Stomach (tissue), 4 donors: Measurements from ENCODE around the gene ZFYVE1.

Source experiments
- EP300 ChIP-seq: sonication (generic); formaldehyde crosslinking; IDR thresholded peaks from one replicate; pipeline ENCODE4 v1.6.1; 2017; ENCODE audit warnings: antibody characterized with exemption
- POLR2A ChIP-seq, 4 donors: fragments of 450-650 bp; IDR thresholded peaks; one replicate each; pipeline ENCODE4 v1.6.1; 2016; ENCODE audit warnings: antibody characterized with exemption in 4 of 4, control low read depth in 2 of 4, mild to moderate bottlenecking in 1 of 4, moderate library complexity in 1 of 4
- POLR2AphosphoS5 ChIP-seq, 3 donors: sonication (generic); formaldehyde crosslinking; IDR thresholded peaks; one replicate each; pipeline ENCODE4 v1.6.1; 2016; ENCODE audit warnings: antibody characterized with exemption in 3 of 3
- TF ChIP-seq, protein P1 (sequence below), 7 experiments: fragments of 450-650 bp in 4 of 7; fragments of 200-600 bp in 3 of 7; sonication (generic) in 3 of 7; IDR thresholded peaks; one replicate each; pipeline ENCODE4 v1.5.1; 2016 to 2019; ENCODE audit warnings: antibody characterized with exemption in 7 of 7, control low read depth in 2 of 7, mild to moderate bottlenecking in 1 of 7

DNA sequence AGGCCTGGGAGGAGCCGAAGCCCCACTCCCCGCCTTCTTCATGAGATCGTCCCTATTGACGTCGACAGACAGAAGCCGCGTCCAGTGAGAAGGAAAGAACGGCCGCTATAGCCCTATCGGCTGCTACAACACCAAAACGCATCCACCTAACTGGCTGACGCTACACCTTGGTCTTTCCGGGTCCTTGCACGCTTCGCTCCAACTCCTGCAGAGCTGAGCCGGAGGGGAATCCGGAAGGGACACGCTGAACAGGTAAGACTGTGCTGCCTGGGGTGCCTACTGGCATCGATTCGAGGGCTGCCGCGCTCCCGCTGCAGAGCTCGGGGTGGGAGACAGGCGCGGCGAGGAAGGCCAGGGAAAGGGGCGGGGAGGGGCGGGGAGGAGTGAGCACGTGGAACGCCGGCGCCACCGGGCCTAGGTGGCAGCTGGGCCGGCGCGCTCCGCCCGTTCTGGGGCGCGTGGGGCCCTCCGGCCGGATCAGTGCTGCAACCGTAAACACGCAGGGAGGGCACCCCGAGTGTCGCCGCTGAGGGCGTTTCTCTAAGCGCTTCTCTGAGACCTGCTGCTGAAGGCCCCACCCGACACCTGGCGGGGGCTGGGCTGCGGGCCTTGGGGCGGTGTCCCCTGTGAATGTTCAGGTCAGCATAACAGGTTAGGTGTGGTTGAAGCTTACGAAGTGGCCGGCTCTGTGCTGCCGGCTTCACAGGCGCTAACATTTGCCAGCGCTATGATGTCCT is 100.4 kb downstream of the ZFYVE1 start, which contains the start of gene DCAF4:
- TF ChIP-seq POLR2A (IDR thresholded peaks at IDR 0.05) (no peak), EP300 (no peak), POLR2AphosphoS5 (IDR thresholded peaks at IDR 0.05) (peak; percentile 34 to 75 (median 57))
- TF ChIP-seq, protein P1, sequence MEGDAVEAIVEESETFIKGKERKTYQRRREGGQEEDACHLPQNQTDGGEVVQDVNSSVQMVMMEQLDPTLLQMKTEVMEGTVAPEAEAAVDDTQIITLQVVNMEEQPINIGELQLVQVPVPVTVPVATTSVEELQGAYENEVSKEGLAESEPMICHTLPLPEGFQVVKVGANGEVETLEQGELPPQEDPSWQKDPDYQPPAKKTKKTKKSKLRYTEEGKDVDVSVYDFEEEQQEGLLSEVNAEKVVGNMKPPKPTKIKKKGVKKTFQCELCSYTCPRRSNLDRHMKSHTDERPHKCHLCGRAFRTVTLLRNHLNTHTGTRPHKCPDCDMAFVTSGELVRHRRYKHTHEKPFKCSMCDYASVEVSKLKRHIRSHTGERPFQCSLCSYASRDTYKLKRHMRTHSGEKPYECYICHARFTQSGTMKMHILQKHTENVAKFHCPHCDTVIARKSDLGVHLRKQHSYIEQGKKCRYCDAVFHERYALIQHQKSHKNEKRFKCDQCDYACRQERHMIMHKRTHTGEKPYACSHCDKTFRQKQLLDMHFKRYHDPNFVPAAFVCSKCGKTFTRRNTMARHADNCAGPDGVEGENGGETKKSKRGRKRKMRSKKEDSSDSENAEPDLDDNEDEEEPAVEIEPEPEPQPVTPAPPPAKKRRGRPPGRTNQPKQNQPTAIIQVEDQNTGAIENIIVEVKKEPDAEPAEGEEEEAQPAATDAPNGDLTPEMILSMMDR (IDR thresholded peaks at IDR 0.05), result no peak
